ENCODE results near the gene PRKCH. TPM values are rescaled to one million over a fixed set of nuclear protein-coding genes. Genes with fewer than 3 reads are reported as not detected.

PRKCH gene
- total and polyA plus RNA-seq, 9 of the 15 experiments (the other 6 are each of a cell fraction or from before 2014, with no cell fraction given) = 0.61 to 4.4 (median 4.0) TPM

- intact Hi-C loops (cut with micrococcal nuclease) = no loop called here
Measured at GRCh38 chr14:61492474-61492873, 171.1 kb downstream of the PRKCH start.

More at GRCh38 chr14:61492474-61492873, 171.1 kb downstream of the PRKCH start:
- H3K4me1 ChIP-seq (replicated peaks in 1 of 2; ENCODE audit: control insufficient read depth in 2 of 2, insufficient read depth in 2 of 2, low read length in 2 of 2) = peaks cover 5 to 13% of the 10 kb centered on the region in 2 experiments; a peak in 4 of 5 replicates
- in situ Hi-C loops (cut with MboI) = no loop called here
- H3K9me3 ChIP-seq (replicated peaks; ENCODE audit: control insufficient read depth, insufficient read depth, low read depth, low read length) = no peaks in the 10 kb centered on the region
- TF ChIP-seq CCNT2 (IDR thresholded peaks at IDR 0.05; ENCODE audit: borderline replicate concordance, extremely low read depth, insufficient read length, low read depth, low read length) = no peak
- no peak for TF ChIP-seq RBBP5 (IDR thresholded peaks at IDR 0.05; ENCODE audit: borderline replicate concordance, insufficient read depth, low read length, poor library complexity, severe bottlenecking)
- TF ChIP-seq, protein P1, sequence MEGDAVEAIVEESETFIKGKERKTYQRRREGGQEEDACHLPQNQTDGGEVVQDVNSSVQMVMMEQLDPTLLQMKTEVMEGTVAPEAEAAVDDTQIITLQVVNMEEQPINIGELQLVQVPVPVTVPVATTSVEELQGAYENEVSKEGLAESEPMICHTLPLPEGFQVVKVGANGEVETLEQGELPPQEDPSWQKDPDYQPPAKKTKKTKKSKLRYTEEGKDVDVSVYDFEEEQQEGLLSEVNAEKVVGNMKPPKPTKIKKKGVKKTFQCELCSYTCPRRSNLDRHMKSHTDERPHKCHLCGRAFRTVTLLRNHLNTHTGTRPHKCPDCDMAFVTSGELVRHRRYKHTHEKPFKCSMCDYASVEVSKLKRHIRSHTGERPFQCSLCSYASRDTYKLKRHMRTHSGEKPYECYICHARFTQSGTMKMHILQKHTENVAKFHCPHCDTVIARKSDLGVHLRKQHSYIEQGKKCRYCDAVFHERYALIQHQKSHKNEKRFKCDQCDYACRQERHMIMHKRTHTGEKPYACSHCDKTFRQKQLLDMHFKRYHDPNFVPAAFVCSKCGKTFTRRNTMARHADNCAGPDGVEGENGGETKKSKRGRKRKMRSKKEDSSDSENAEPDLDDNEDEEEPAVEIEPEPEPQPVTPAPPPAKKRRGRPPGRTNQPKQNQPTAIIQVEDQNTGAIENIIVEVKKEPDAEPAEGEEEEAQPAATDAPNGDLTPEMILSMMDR (IDR thresholded peaks at IDR 0.05 in 2 of 3, conservative IDR thresholded peaks at IDR 0.05 in 1 of 3; ENCODE audit: insufficient read depth in 2 of 3, low read depth in 1 of 3, low read length in 3 of 3) = 0 out of 6 replicates have a peak, but pooled peaks of 1 of the 3 experiments have one; percentile 4
- TF ChIP-seq ZNF311 (CRISPR knock-in tag; IDR thresholded peaks at IDR 0.05) = no peak
- TF ChIP-seq BRD4 (IDR thresholded peaks at IDR 0.05) = no peak
- no peak for TF ChIP-seq CREB3 (tag; conservative IDR thresholded peaks at IDR 0.05; ENCODE audit: low read depth)
- TF ChIP-seq SMAD4 (CRISPR knock-in tag; conservative IDR thresholded peaks at IDR 0.05) = no peak
- no peak for TF ChIP-seq ZNF766 (CRISPR knock-in tag; conservative IDR thresholded peaks at IDR 0.05)
- peak; percentile 49 for TF ChIP-seq ZFP36 (IDR thresholded peaks at IDR 0.05; ENCODE audit: low read depth, low read length, partially characterized antibody)
- TF ChIP-seq ZNF77 (CRISPR knock-in tag; IDR thresholded peaks at IDR 0.05) = no peak
- TF ChIP-seq MYBL2 (IDR thresholded peaks at IDR 0.05; ENCODE audit: low read depth) = no peak
- no peak for TF ChIP-seq MYBL2 (CRISPR knock-in tag; IDR thresholded peaks at IDR 0.05; ENCODE audit: borderline replicate concordance)
- 0 out of 4 replicates have a peak, but pooled peaks of 1 of the 2 experiments have one; percentile 23 for TF ChIP-seq RAD21 (CRISPR knock-in tag; conservative IDR thresholded peaks at IDR 0.05 in 1 of 2, IDR thresholded peaks at IDR 0.05 in 1 of 2)
- TF ChIP-seq FOXM1 (IDR thresholded peaks at IDR 0.05; ENCODE audit: low read depth) = no peak
- TF ChIP-seq FOXM1 (CRISPR knock-in tag; IDR thresholded peaks at IDR 0.05; ENCODE audit: low read depth) = no peak
- TF ChIP-seq SIN3B (IDR thresholded peaks at IDR 0.05; ENCODE audit: low read depth) = no peak
- peak; percentile 37 for FAIRE-seq
- H2AFZ ChIP-seq (ENCODE audit: low read depth, low read length) = no peak overlapping the region
- 7% methylated on average over 3 of the region's 3 CpGs for WGBS (ENCODE audit: insufficient coverage, low coverage, missing lambda C conversion rate)
- H3K9me1 ChIP-seq (ENCODE audit: control insufficient read depth, insufficient read depth, low read length) = no peaks in the 10 kb centered on the region
- ChIA-PET POLR2A (interaction anchor here (0.8 kb wide), 1 partner anchor 260 kb away, joined by 3 read pairs; no protein-coding TSS in a partner anchor), CTCF (ENCODE audit: low intra/inter-chr PET ratio) (no interaction called here)
- no peak overlapping the region for H3K9ac ChIP-seq (ENCODE audit: insufficient read depth in 1 of 2, low read depth in 2 of 2, low read length in 2 of 2)
- no peak overlapping the region for H3K4me3 ChIP-seq
- no peak for ATAC-seq
- no peak for DNase-seq (ENCODE audit: extremely low read depth in 1 of 4, low spot score in 3 of 4)
- H3K27ac ChIP-seq (ENCODE audit: extremely low read depth, low read depth, low read length) = no peak overlapping the region
- no peaks in the 10 kb centered on the region for H3K79me2 ChIP-seq (ENCODE audit: control insufficient read depth, insufficient read depth, low read length)
- no peaks in the 10 kb centered on the region for H3K27me3 ChIP-seq (ENCODE audit: control insufficient read depth in 2 of 2, insufficient read depth in 2 of 2, low read length in 2 of 2)
- H3K4me2 ChIP-seq (ENCODE audit: insufficient read depth, low read length) = no peak overlapping the region
- H4K20me1 ChIP-seq (replicated peaks; ENCODE audit: control insufficient read depth, insufficient read depth, low read length) = no peaks in the 10 kb centered on the region
- no TSS peak for BruUV-seq (replicated peaks)
- no peaks in the 10 kb centered on the region for H3K36me3 ChIP-seq (ENCODE audit: control insufficient read depth, insufficient read depth, low read length)
